ENCODE data around the gene DNAH14. TPM values are rescaled to one million over a fixed set of nuclear protein-coding genes. Genes with fewer than 3 reads are reported as not detected.
"Not testable (repeated sequence)": the region's sequence is repeated elsewhere in the genome, so short reads cannot be mapped to it uniquely, and the experiment has no call there.

DNAH14 gene
- total RNA-seq, 8 experiments from 2014 or later: 19.3 to 153 (median 52.7) TPM

GRCh38 chr1:224928906-224929305 is 569 bp upstream of the DNAH14 start:
- in situ Hi-C loops (cut with MboI; ENCODE audit: low pct_unique_long_range_greater_than_20kb in 2 of 9, low sequenced_read_pairs in 9 of 9, unreplicated experiment in 9 of 9): loop anchor here in 1 of 9 experiments (10.0 kb wide), 1 partner anchor 414 kb away; no protein-coding TSS in a partner anchor
- WGBS, 10 experiments: 70 to 100% (median 90%) methylated on average over 1 to 4 of the region's 4 CpGs
- no peak overlapping the region for H3K27ac ChIP-seq
- no peak for ATAC-seq (replicated peaks in 6 of 8)
- peak overlapping the region; percentile 52 to 85 (median 75) for H3K4me3 ChIP-seq
- peaks cover 5 to 6% of the 10 kb centered on the region in 2 donors for H3K4me1 ChIP-seq (replicated peaks in 1 of 2)

GRCh38 chr1:224931605-224932004 is 2.1 kb downstream of the DNAH14 start:
- whole genome bisulfite sequencing, 10 experiments: 36 to 100% (median 100%) methylated on average over 1 of the region's 1 CpG
- Histone ChIP-seq H3K4me3 (no peak overlapping the region), H3K4me1 (replicated peaks in 1 of 2) (peaks cover 5 to 6% of the 10 kb centered on the region in 2 donors), H3K27ac (no peak overlapping the region)
- ATAC-seq (replicated peaks in 6 of 8): no peak
- in situ Hi-C loops (cut with MboI; ENCODE audit: low pct_unique_long_range_greater_than_20kb in 2 of 9, low sequenced_read_pairs in 9 of 9, unreplicated experiment in 9 of 9): no loop called here

- WGBS, 10 experiments: 43 to 100% (median 85%) methylated on average over 1 of the region's 1 CpG
- H3K27ac ChIP-seq: no peak overlapping the region
- no peak for ATAC-seq (replicated peaks in 6 of 8)
- peaks cover 5 to 6% of the 10 kb centered on the region in 2 donors for H3K4me1 ChIP-seq (replicated peaks in 1 of 2)
- in situ Hi-C loops (cut with MboI; ENCODE audit: low pct_unique_long_range_greater_than_20kb in 2 of 9, low sequenced_read_pairs in 9 of 9, unreplicated experiment in 9 of 9): no loop called here
- no peak overlapping the region for H3K4me3 ChIP-seq
Measured at GRCh38 chr1:224932607-224933249, 3.3 kb downstream of the DNAH14 start.

- WGBS, 10 experiments: 74 to 100% (median 91%) methylated on average over 1 to 4 of the region's 4 CpGs
- Histone ChIP-seq H3K27ac (no peak overlapping the region), H3K4me1 (replicated peaks in 1 of 2) (peaks cover 5 to 6% of the 10 kb centered on the region in 2 donors), H3K4me3 (no peak overlapping the region)
- no peak for ATAC-seq (replicated peaks in 6 of 8)
- in situ Hi-C loops (cut with MboI; ENCODE audit: low pct_unique_long_range_greater_than_20kb in 2 of 9, low sequenced_read_pairs in 9 of 9, unreplicated experiment in 9 of 9): no loop called here
Measured at GRCh38 chr1:224933584-224933983, 4.1 kb downstream of the DNAH14 start.

GRCh38 chr1:224938652-224939051 is 9.2 kb downstream of the DNAH14 start:
- WGBS, 10 experiments: 74 to 100% (median 95%) methylated on average over 4 of the region's 4 CpGs
- H3K4me1 ChIP-seq (replicated peaks in 1 of 2): no peaks in the 10 kb centered on the region
- in situ Hi-C loops (cut with MboI; ENCODE audit: low pct_unique_long_range_greater_than_20kb in 2 of 9, low sequenced_read_pairs in 9 of 9, unreplicated experiment in 9 of 9): no loop called here
- no peak for ATAC-seq (replicated peaks in 6 of 8)
- H3K27ac ChIP-seq: no peak overlapping the region
- no peak overlapping the region for H3K4me3 ChIP-seq

GRCh38 chr1:224939844-224940425 is 10.5 kb downstream of the DNAH14 start:
- H3K27ac ChIP-seq: no peak overlapping the region
- peak in 2 of 8 experiments; percentile 68 to 81 for ATAC-seq (replicated peaks in 6 of 8)
- no peaks in the 10 kb centered on the region for H3K4me1 ChIP-seq (replicated peaks in 1 of 2)
- H3K4me3 ChIP-seq: no peak overlapping the region
- in situ Hi-C loops (cut with MboI; ENCODE audit: low pct_unique_long_range_greater_than_20kb in 2 of 9, low sequenced_read_pairs in 9 of 9, unreplicated experiment in 9 of 9): no loop called here

- ATAC-seq (replicated peaks in 6 of 8); in situ Hi-C loops (cut with MboI; ENCODE audit: low pct_unique_long_range_greater_than_20kb in 2 of 9, low sequenced_read_pairs in 9 of 9, unreplicated experiment in 9 of 9); H3K27ac ChIP-seq; H3K4me1 ChIP-seq (replicated peaks in 1 of 2); H3K4me3 ChIP-seq: not testable (repeated sequence)
- WGBS, 10 experiments: no CpG with 5 or more reads among the region's 3 CpGs
Measured at GRCh38 chr1:224940735-224941134, 11.3 kb downstream of the DNAH14 start.

- H3K4me1 ChIP-seq (replicated peaks in 1 of 2); H3K4me3 ChIP-seq; ATAC-seq (replicated peaks in 6 of 8); in situ Hi-C loops (cut with MboI; ENCODE audit: low pct_unique_long_range_greater_than_20kb in 2 of 9, low sequenced_read_pairs in 9 of 9, unreplicated experiment in 9 of 9); H3K27ac ChIP-seq: not testable (repeated sequence)
- WGBS, 10 experiments: 60 to 90% (median 80%) methylated on average over 1 to 7 of the region's 10 CpGs; no CpG with 5 or more reads in 4 of the 10 experiments
Measured at GRCh38 chr1:224945651-224946348, 16.3 kb downstream of the DNAH14 start.

- ATAC-seq (replicated peaks in 6 of 8); in situ Hi-C loops (cut with MboI; ENCODE audit: low pct_unique_long_range_greater_than_20kb in 2 of 9, low sequenced_read_pairs in 9 of 9, unreplicated experiment in 9 of 9); H3K27ac ChIP-seq; H3K4me3 ChIP-seq; H3K4me1 ChIP-seq (replicated peaks in 1 of 2): not testable (repeated sequence)
- 43 to 100% (median 97%) methylated on average over 1 to 5 of the region's 6 CpGs; no CpG with 5 or more reads in 2 of the 10 experiments for WGBS, 10 experiments
Measured at GRCh38 chr1:224946349-224946691, 16.8 kb downstream of the DNAH14 start.

- ATAC-seq (replicated peaks in 6 of 8): no peak
- 74 to 100% (median 90%) methylated on average over 1 to 3 of the region's 3 CpGs for WGBS, 10 experiments
- Histone ChIP-seq H3K4me3 (no peak overlapping the region), H3K4me1 (replicated peaks in 1 of 2) (no peaks in the 10 kb centered on the region), H3K27ac (no peak overlapping the region)
- in situ Hi-C loops (cut with MboI; ENCODE audit: low pct_unique_long_range_greater_than_20kb in 2 of 9, low sequenced_read_pairs in 9 of 9, unreplicated experiment in 9 of 9): no loop called here
Measured at GRCh38 chr1:224957696-224958095, 28.2 kb downstream of the DNAH14 start.

- peak in 1 of 8 experiments; percentile 37 for ATAC-seq (replicated peaks in 6 of 8)
- no peak overlapping the region for H3K4me3 ChIP-seq
- WGBS, 10 experiments: 38 to 100% (median 78%) methylated on average over 1 of the region's 1 CpG; no CpG with 5 or more reads in 3 of the 10 experiments
- H3K4me1 ChIP-seq (replicated peaks in 1 of 2): no peaks in the 10 kb centered on the region
- in situ Hi-C loops (cut with MboI; ENCODE audit: low pct_unique_long_range_greater_than_20kb in 2 of 9, low sequenced_read_pairs in 9 of 9, unreplicated experiment in 9 of 9): no loop called here
- H3K27ac ChIP-seq: no peak overlapping the region
Measured at GRCh38 chr1:224958490-224958889, 29.0 kb downstream of the DNAH14 start.

GRCh38 chr1:224959115-224959514 is 29.6 kb downstream of the DNAH14 start:
- Histone ChIP-seq H3K4me1 (replicated peaks in 1 of 2) (no peaks in the 10 kb centered on the region), H3K27ac (no peak overlapping the region), H3K4me3 (no peak overlapping the region)
- ATAC-seq (replicated peaks in 6 of 8): no peak
- in situ Hi-C loops (cut with MboI; ENCODE audit: low pct_unique_long_range_greater_than_20kb in 2 of 9, low sequenced_read_pairs in 9 of 9, unreplicated experiment in 9 of 9): no loop called here
- WGBS, 10 experiments: 8 to 100% (median 83%) methylated on average over 1 of the region's 1 CpG

- Histone ChIP-seq H3K4me1 (replicated peaks in 1 of 2) (no peaks in the 10 kb centered on the region), H3K4me3 (no peak overlapping the region), H3K27ac (no peak overlapping the region)
- in situ Hi-C loops (cut with MboI; ENCODE audit: low pct_unique_long_range_greater_than_20kb in 2 of 9, low sequenced_read_pairs in 9 of 9, unreplicated experiment in 9 of 9): no loop called here
- ATAC-seq (replicated peaks in 6 of 8): no peak
Measured at GRCh38 chr1:224959656-224960055, 30.2 kb downstream of the DNAH14 start.

Data from motor neuron (in vitro differentiated cells).